GM18868 (cell line): ENCODE results near the gene TBXAS1.

ENCODE experiments used
- ATAC-seq: cut with Tn5 transposase; IDR thresholded peaks from one replicate; pipeline ENCODE4 v1.9.1; 2021; ENCODE audit warnings: mild to moderate bottlenecking, moderate library complexity; ENCODE audit not compliant: unreplicated experiment

Gene TBXAS1

DNA sequence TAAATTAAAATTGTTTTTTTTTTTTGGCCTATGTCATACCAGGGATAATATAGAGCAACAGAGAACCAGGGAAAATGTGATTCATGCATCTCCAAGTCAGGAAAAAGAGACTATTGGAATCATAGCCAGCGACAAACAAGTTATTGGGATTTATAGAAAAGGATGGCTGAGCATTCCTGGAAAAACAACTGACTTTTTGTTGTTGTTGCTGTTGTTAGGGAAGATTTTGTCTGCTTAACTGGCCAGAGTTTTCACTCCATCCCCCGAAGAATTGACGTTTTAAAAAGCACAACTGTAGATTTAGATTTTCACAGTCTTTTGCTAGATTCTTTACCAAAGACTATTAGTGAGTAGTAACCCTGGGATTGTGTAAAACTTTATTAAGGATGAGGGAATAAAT is 112.4 kb downstream of the TBXAS1 start:
- no peak for ATAC-seq

DNA sequence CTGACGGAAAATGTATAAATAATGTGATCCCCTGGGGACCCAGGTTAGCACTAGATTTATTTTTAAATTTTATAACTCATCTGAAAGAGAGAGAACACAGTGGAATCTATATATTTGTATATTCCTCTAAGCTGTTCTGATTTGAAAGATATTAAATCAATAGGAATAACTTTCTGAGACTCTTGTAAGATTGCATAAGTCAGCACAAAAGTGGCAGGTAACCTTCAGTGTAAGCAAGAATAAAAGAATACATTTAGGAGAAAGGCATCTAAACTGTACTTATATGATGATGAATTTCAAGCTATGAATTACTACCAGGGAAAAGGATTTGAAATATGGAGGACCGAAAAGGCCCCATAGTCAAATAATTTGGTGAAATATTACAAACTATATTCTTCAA is 112.8 kb downstream of the TBXAS1 start:
- no peak for ATAC-seq

DNA sequence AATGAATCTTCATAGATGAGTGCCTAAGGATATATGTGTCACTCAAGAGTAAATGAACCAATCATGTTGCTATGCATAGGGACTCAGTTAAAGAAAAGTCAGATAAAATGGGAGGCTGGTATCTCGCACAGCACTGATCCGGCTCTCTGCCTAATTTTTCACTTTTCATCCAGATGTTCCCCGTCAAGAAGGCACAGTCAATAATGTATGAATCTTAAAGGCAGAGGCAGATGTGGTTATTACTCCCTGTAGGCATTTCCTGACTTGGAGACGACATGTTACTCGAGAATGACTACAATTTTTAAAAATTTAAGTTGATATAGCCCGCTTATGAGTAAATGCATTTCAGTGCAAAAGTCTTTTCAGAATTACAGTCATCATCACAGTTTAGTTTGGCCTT is 113.6 kb downstream of the TBXAS1 start:
- ATAC-seq, result no peak

DNA sequence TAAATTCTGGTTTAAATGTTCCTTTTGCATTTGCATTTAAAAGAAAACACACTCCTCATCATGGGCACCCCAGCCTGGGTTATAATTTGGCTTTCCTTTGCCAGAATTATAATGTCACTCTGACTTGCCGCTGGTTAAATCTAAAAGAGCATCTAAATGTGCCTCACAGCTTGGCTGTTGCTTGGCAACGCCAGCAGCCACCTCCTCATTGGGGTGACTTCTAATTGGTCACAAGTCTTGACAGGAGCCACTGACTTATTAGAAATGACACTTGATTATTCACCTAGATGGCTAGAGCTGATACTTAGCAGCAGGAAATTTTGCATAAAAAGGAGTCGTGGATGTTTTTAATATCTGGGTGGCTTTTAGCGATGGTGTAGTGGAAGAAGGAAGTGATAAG is 114.3 kb downstream of the TBXAS1 start:
- no peak for ATAC-seq

DNA sequence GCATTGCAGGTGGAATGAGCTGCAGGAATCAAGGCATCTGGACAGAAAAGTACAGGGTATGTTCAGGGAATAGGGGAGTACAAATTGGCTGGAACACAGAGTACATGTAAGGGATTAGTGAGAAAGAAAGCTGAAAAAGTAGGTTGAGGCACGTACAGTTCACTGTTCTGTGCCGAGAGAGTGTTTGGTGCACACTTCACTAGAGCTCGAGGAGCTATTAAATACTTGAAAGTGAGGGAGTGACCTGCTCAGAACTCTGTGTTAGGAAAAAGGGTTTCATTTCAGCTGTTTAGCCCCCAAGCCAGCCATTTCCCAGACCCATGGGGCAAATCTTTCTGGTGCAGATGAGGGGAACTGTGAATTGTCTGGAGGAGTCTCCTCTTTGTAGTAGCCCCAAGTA is 115.2 kb downstream of the TBXAS1 start:
- no peak for ATAC-seq

DNA sequence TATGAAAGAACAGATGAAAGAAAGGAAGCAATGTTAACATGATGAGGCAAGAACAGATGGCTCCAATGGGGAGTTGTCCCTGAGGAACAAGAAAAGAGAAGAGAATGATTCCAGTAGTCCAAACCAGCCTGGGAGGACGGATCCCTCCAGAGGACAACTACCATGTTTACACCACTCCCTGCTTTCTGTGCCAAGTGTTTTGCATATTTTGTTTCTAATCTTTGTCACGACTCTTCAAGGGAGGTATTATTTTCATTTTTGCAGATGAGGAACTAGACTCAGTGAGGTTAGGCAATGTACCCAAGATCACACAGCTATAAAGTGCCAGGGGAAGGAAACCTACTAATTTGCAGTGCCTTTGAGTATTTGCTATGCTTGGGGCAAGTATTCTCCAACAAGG is 117.5 kb downstream of the TBXAS1 start:
- no peak for ATAC-seq

DNA sequence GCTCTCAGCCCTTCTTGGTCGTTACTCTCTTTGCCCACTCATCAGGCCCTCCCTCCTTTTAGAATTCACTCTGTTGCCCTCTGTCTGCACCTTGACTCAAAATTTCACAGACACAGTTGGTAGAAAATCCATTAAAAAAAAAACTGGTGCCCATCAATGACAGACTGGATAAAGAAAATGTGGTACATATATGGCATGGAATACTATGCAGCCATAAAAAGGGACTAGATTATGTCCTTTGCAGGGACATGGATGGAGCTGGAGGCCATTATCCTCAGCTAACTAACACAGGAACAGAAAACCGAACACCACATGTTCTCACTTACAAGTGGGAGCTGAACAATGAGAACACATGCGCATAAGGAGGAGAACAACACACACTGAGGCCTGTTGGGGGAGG is 118.0 kb downstream of the TBXAS1 start:
- ATAC-seq, result no peak

DNA sequence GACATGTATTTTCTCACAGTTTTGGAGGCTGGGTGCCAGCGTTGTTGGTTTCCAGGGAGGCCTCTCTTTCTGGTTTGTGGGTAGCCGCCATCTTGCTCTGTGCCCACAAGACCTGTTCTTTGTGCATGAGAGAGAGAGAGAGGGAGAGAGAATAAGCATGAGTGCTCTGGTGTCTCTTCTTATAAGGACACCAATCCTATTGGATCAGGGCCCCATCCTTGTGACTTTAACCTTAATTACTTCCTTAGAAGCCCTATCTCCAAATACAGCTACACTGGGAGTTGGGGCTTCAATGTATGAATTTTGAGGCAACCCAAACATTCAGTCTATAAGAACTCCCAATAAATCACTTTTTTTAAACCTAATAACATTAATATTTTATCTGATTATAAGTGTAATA is 119.1 kb downstream of the TBXAS1 start:
- no peak for ATAC-seq

DNA sequence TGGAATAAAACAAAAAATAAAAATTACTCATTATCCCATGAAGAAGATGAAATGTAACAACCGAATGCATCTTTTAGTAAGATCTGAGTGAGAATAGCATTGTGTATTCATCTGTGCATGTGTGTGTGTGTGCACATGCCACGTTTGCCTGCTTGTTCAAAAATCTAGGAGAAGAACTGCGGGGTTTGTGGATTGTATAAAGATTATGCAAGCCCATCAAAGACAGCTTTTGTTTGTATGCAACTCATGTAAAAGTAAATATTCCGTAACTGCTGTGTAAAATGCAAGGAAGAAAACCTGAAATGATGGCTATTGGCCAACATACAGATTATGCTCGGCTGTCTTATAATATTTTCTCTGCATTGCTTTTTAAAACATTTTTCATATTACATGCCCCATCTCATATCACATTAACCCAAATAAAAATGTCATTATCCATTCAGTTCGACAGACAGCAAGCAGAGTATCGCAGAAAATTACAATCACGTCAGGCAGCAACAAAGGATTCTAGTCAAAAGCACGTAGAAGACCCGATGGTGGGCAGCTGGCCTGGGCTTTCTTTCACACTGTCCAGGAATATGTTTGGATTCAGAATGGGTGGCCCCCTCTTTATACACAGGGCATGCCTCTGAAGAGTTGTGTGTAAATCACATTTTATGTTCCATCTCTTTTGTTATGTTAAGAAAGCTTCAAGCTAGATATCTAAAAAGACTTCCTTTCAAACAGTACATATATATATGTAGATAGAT is 119.7 kb downstream of the TBXAS1 start:
- no peak for ATAC-seq

DNA sequence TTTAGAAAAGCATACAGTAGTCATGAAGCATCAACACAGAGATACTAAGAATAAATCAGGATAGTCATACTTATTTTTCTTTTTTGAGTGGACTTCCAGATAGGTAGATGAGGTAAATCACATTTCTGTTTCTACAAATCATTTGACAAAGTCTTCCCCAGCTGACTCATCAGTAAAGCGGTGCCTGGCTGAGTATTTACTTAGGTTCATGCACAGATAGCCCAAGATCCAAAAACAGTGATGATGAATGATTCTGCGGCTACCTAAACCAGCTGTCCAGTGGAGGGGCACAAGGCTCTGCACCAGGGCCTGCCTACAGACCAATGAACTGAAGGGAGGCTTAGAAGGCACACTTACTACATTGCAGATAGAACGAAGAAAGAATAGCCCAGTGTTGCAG is 120.6 kb downstream of the TBXAS1 start:
- ATAC-seq, result no peak

DNA sequence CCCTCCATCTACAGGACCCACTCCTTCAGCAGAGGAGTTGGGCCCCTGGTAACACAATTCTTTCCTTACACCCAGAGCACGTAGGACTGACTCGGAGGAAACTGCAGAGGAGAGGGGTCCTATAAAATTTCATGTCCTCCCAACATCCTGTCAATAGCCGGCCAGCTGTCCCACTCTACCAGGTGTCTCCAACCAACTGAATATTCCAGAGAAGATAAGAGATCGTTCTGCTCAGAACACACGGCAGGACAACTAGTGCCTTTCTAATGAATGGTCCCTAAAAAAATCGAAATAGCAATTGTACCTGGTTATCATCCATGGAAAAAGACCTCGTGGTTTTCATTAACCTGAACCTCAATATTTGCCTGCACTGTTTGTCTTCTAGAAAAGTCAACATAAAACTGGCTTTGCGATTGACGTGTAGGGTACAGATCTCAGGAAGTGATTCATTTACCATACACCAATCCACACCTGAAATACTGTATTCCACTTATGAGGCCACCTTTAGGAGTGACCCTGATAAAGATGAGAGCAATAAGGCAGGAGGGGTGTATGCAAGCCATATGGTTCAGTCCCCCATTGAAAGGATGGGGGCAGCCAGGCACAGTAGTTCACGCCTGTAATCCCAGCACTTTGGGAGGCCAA is 121.9 kb downstream of the TBXAS1 start:
- no peak for ATAC-seq

DNA sequence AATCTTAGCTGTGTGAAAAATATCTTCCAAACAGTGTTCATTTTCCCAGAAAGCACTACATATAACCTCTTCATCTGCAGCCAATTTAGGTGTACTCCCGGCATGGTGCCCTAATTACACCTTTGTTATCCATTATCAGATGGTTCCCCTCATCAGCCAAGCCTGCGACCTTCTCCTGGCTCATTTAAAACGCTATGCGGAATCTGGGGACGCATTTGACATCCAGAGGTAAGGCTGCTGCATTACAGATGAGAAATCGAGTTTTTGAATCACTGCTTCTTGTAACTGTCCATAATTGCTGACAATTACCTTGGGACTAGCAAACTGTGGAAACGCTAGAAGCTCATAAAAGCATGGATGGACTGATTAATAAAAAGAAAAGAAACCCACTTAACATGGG is 124.2 kb downstream of the TBXAS1 start:
- ATAC-seq, result no peak

DNA sequence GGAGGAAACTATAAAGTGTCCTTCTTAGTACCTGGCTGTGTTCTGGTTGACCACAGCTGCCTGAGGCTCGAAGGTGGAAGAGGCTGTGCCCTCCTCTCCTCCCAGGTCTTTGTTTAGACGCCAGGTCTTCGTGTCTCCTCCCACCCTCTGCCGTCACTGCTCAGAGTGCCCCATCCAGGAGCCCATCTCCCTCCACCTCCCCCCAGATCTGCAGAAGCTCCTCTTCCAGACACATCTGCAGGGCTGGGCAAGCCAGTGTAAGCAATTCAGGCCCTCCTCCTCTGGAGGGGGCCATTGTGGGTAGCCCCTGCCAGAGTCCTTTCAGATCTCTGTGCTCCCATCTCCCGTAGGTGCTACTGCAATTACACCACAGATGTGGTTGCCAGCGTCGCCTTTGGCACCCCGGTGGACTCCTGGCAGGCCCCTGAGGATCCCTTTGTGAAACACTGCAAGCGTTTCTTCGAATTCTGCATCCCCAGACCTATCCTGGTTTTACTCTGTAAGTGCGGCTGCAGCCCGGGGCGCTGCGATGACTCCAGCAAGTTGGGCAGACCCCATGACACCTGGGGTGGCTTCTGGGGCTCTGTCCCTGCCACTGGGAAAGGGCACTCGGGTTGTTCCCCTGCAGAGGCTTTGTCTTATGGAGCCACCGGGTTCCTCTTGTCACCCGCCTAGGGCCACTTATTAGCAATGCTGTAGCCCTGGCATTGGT is 126.2 kb downstream of the TBXAS1 start:
- ATAC-seq, result no peak

DNA sequence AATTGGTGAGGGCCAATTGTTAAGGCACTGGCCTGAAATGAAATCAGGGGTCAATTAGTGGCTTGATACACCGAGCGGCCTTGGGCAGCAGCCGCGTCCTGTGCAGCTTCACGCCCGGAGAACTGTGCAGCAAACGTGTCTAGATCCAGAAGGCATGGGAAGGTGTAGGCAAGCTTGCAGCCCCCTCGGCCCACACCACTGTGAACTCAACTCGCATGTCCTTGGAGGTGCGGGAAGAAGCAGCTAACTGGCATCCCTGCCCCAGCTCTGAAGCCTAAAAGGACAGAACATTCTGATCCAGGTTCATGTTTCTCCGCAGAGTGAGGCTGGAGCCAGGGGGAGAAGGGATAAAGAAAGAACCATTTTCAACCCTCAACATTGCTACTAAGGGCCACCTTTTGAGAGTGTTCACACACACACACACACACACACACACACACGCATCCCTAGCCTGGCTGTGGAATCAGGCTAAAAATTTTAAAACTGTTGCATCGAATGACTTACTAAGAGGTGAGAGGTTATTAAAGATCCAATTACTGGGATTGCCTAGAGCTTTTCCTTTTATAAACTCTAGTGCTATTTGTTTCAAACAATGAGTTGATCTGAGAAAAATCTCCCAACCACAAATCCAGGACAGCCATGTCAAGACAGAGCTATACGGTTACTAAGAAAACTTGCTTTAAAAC is 129.7 kb downstream of the TBXAS1 start:
- ATAC-seq, result no peak

DNA sequence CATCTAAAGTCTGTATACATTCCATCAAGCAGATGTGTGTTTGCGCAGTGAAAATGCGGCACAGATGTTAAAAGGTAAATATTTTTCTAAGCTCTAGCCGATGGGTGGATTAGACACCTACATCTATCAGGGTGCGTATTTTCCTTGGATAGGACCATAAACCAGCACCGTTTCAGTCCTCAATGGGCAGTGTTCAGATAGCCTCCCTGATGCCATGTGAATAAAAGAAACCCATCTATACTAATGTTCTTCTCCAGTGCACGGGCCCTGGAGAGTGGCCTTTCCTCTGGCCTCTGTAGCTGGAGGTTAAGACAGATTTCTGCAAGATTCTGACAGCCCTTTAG is 130.2 kb downstream of the TBXAS1 start:
- ATAC-seq, result no peak

DNA sequence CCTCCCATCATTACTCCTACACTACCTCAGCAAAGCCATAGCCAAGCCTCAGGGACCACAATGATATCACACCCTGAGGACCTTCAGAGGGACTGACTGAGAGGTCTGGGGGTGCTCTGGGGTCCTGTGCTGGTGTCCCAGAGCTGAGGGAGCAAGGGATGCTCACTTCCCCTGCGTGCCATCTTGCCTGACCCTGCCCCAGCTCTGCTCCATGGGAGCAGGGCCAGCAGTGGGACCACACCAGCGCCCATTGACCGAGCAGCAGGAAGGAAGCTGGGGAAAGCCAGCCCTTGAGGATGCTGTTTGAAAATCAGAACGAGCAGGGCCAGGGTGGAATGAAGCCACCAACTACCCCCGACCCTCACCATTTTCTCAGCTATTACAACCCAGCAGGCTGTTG is 130.7 kb downstream of the TBXAS1 start:
- ATAC-seq, result no peak

DNA sequence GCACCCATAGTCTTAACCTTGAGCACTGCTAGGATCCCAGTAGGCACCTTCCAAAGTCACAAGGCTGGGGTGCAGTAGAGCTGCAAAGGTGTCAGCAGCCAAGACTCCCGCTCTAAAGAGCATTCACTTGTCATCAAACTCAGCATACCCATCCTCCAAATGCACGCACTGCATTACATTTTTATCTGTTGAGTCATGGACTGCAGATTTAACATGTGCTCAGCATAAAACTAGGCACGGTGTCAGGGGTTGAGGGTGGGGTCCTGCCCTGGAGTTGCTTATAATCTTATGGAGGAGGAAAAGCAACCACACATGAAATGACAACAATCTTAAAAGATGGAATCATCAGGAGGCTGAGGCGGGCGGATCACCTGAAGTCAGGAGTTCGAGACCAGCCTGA is 131.1 kb downstream of the TBXAS1 start:
- ATAC-seq, result no peak

DNA sequence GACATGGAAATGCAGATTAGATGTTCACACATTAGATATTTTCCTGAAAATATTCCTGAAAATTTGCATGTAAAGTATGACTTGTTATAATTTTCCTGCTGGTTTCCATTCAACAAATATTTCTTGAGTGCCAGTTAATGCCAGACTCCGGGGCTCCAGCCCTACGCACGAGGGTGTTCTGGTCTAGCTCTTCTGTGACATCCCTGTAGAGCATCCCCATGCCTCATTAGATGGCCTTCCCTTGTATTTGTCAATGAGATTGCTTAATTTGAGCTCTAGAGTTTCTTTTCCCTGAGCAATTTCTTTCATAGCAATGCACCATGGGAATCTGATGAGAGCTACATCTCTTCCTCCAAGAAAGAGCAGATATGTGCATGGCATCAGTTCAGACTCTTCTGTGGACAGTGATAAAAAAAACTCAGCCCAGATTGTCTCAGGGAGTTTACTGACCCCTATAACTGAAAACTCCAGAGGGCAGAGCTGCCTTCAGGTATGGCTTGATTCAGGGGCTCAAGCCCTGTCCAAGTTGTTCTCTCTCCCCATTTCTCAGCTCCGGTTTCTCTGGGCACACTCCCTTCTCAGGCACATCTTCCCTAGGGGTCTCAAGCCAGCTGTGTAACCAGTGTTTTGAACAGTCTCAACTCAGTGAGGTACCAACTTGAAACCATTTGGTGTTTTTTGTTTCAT is 137.0 kb downstream of the TBXAS1 start:
- no peak for ATAC-seq

DNA sequence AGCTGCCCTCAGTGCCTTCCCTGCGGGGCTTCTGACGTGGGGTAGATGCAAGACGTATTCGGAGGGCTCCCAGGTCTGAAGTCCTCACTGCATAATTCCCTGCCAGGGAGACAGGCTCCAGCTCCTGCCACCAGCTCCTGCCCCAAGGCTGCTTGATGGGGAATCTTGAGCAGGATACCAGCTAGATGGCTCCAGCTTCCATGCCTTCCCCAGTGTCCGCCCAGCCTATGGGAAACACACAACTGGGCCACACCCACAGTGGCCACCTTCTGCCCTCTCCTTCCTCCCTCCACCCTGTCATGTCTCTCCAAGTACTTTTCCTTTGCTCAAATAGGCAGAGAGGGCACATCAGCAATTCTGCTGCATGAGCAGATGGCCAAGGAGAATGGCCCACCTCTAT is 137.9 kb downstream of the TBXAS1 start:
- ATAC-seq, result no peak

DNA sequence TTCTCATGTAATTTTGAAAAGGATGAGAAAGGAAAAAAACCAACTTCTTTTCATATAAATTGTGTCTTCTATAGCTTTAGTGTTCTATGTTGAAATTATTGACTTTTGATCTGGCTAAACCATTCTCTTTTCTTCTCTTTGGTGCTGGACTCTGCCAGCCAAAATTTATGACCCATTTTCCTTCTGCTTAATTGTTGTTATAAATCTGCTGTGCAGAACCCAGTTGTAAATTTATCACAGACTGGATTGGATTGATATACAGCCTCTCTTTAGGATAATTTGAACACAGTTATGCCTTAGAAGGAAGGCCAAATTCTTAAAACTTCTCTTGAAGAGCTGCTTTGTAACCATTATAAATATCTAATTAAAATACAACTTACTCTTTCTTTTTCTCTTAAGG is 139.9 kb downstream of the TBXAS1 start:
- no peak for ATAC-seq

DNA sequence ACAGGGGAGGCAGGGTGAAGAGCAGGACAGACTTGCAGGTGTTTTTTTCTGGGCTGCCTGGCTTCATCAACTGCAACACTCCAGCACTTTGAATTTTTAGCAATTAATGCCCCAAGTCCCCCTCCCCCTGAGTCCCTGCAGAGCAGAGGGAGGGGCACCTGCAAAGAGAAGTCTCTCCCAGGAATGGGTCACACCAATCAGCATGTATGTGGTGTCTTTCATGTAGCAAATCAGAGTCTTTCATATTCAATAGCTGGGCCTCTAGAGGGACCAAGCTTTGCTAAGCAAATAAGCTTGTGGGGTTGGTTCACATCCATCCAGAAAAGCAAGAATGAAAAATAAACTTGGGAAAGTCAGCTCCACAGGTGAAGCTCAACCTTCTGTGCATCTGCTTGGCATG is 143.0 kb downstream of the TBXAS1 start:
- ATAC-seq, result no peak
